ENCODE measurements around the gene MBIP.

Gene MBIP

DNA sequence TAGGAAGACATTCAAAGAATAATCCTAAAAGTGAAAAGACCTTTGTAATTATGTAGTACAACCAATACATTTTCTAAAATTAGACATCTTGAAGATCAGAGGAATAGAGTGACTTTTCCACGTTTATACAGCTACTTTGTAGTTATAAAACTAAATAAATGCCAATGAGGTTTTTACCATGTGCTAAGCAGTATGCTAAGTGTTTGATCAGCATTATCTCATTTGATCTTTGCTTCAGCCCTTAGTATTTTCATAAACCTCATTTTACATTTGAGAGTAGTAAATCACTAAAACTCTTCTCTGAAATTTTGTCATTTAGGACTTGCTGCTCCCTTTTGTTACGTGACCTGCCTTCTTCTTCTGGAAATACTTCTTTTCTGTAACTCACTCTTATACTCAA lies 13.6 kb downstream of the MBIP start:
- Histone ChIP-seq H3K27me3 (ENCODE audit: insufficient read depth, low read length, poor library complexity, severe bottlenecking) (no peaks in the 10 kb centered on the region), H3K4me1 (ENCODE audit: insufficient read depth, low read length, poor library complexity, severe bottlenecking) (no peaks in the 10 kb centered on the region), H3K9ac (ENCODE audit: low read depth, low read length, poor library complexity, severe bottlenecking) (no peak overlapping the region), H3K36me3 (ENCODE audit: insufficient read depth, low read length) (peaks cover 27% of the 10 kb centered on the region; the same call in 1 of the 2 replicates), H3K9me3 (ENCODE audit: insufficient read depth, low read depth, low read length) (no peaks in the 10 kb centered on the region), H3F3A (ENCODE audit: low read depth) (no peaks in the 10 kb centered on the region), H2AFZ (ENCODE audit: low read length) (no peak overlapping the region), H3K9me2 (replicated peaks; ENCODE audit: low read depth, low read length) (no peaks in the 10 kb centered on the region), H4K20me1 (ENCODE audit: insufficient read depth, low read length, poor library complexity, severe bottlenecking) (no peaks in the 10 kb centered on the region), H3K4me3 (ENCODE audit: low read length, poor library complexity, severe bottlenecking) (no peak overlapping the region), H3K79me2 (ENCODE audit: insufficient read depth, low read length) (no peaks in the 10 kb centered on the region), H3K4me2 (ENCODE audit: low read depth, low read length, poor library complexity, severe bottlenecking) (no peak overlapping the region)
- no peak for TF ChIP-seq EZH2phosphoT487 (IDR thresholded peaks at IDR 0.05; ENCODE audit: borderline replicate concordance)
- TF ChIP-seq, protein P1, sequence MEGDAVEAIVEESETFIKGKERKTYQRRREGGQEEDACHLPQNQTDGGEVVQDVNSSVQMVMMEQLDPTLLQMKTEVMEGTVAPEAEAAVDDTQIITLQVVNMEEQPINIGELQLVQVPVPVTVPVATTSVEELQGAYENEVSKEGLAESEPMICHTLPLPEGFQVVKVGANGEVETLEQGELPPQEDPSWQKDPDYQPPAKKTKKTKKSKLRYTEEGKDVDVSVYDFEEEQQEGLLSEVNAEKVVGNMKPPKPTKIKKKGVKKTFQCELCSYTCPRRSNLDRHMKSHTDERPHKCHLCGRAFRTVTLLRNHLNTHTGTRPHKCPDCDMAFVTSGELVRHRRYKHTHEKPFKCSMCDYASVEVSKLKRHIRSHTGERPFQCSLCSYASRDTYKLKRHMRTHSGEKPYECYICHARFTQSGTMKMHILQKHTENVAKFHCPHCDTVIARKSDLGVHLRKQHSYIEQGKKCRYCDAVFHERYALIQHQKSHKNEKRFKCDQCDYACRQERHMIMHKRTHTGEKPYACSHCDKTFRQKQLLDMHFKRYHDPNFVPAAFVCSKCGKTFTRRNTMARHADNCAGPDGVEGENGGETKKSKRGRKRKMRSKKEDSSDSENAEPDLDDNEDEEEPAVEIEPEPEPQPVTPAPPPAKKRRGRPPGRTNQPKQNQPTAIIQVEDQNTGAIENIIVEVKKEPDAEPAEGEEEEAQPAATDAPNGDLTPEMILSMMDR (conservative IDR thresholded peaks at IDR 0.05; ENCODE audit: low read length): no peak

DNA sequence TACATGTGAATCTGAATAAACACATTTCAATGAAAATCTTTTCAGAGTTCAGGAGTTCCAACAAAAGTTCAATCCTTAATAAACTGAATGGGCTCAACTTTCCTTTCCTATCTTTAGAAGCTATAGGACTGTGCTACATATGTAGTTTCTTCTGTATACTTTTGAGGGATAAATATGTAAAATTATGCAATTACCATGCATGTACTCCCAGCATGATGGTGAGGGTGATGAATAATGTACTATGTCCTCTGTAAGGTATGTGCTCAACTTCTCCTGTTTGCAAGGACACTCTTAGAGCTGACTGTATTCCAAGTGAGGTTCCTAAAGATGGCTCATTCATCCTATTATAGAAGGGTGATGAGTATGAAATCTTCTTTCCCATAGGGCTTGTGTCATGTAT lies 15.5 kb downstream of the MBIP start:
- Histone ChIP-seq H3K9ac (ENCODE audit: low read depth, low read length, poor library complexity, severe bottlenecking) (no peak overlapping the region), H2AFZ (ENCODE audit: low read length) (no peak overlapping the region), H3K79me2 (ENCODE audit: insufficient read depth, low read length) (no peaks in the 10 kb centered on the region), H3K9me3 (ENCODE audit: insufficient read depth, low read depth, low read length) (no peaks in the 10 kb centered on the region), H3K9me2 (replicated peaks; ENCODE audit: low read depth, low read length) (no peaks in the 10 kb centered on the region), H3F3A (ENCODE audit: low read depth) (no peaks in the 10 kb centered on the region), H4K20me1 (ENCODE audit: insufficient read depth, low read length, poor library complexity, severe bottlenecking) (no peaks in the 10 kb centered on the region), H3K36me3 (ENCODE audit: insufficient read depth, low read length) (peaks cover 15% of the 10 kb centered on the region; the same call in 1 of the 2 replicates), H3K4me2 (ENCODE audit: low read depth, low read length, poor library complexity, severe bottlenecking) (no peak overlapping the region), H3K4me1 (ENCODE audit: insufficient read depth, low read length, poor library complexity, severe bottlenecking) (no peaks in the 10 kb centered on the region), H3K4me3 (ENCODE audit: low read length, poor library complexity, severe bottlenecking) (no peak overlapping the region), H3K27me3 (ENCODE audit: insufficient read depth, low read length, poor library complexity, severe bottlenecking) (no peaks in the 10 kb centered on the region)
- TF ChIP-seq EZH2phosphoT487 (IDR thresholded peaks at IDR 0.05; ENCODE audit: borderline replicate concordance): no peak
- TF ChIP-seq, protein P1 (conservative IDR thresholded peaks at IDR 0.05; ENCODE audit: low read length): no peak

DNA sequence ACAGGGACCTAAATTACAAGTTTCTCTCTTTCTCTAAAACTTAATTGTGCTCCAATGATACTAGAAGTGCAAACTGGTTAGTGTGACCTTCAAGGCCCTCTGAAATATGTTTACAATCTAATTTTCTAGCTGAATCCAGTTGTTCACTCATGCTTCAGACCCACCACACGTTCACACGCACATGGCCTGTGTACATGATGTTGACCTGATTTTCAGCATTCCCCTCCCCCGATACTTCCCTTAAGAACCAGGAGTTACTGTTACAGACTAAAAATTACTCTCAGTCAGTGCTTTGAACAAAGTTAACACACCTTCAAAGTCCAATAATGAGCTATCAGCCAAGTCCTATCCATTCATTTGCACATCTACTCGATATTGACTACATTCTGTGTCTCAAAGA lies 16.5 kb downstream of the MBIP start:
- no peak overlapping the region for H2AFZ ChIP-seq (ENCODE audit: low read length)
- no peak overlapping the region for H3K9ac ChIP-seq (ENCODE audit: low read depth, low read length, poor library complexity, severe bottlenecking)
- no peaks in the 10 kb centered on the region for H3K4me1 ChIP-seq (ENCODE audit: insufficient read depth, low read length, poor library complexity, severe bottlenecking)
- H4K20me1 ChIP-seq (ENCODE audit: insufficient read depth, low read length, poor library complexity, severe bottlenecking): no peaks in the 10 kb centered on the region
- no peaks in the 10 kb centered on the region for H3K9me3 ChIP-seq (ENCODE audit: insufficient read depth, low read depth, low read length)
- TF ChIP-seq, protein P1 (conservative IDR thresholded peaks at IDR 0.05; ENCODE audit: low read length): no peak
- TF ChIP-seq EZH2phosphoT487 (IDR thresholded peaks at IDR 0.05; ENCODE audit: borderline replicate concordance): no peak
- no peaks in the 10 kb centered on the region for H3K79me2 ChIP-seq (ENCODE audit: insufficient read depth, low read length)
- no peaks in the 10 kb centered on the region for H3K27me3 ChIP-seq (ENCODE audit: insufficient read depth, low read length, poor library complexity, severe bottlenecking)
- no peaks in the 10 kb centered on the region for H3F3A ChIP-seq (ENCODE audit: low read depth)
- H3K4me3 ChIP-seq (ENCODE audit: low read length, poor library complexity, severe bottlenecking): no peak overlapping the region
- H3K36me3 ChIP-seq (ENCODE audit: insufficient read depth, low read length): peaks cover 8% of the 10 kb centered on the region; the same call in 1 of the 2 replicates
- no peak overlapping the region for H3K4me2 ChIP-seq (ENCODE audit: low read depth, low read length, poor library complexity, severe bottlenecking)
- no peaks in the 10 kb centered on the region for H3K9me2 ChIP-seq (replicated peaks; ENCODE audit: low read depth, low read length)

All from Loucy (cell line).